Retina (tissue), 1 donor: ENCODE data around the gene TULP4.
"Not testable (repeated sequence)": the region's sequence is repeated elsewhere in the genome, so short reads cannot be mapped to it uniquely, and the experiment has no call there.

Experiments used
- DNase-seq: peaks from one replicate; pipeline ENCODE4 v3.0.0-alpha.2; 2016

Gene TULP4

GRCh38 chr6:158295976-158296853 is 16.1 kb upstream of the TULP4 start:
- DNase-seq: not testable (repeated sequence)

DNA sequence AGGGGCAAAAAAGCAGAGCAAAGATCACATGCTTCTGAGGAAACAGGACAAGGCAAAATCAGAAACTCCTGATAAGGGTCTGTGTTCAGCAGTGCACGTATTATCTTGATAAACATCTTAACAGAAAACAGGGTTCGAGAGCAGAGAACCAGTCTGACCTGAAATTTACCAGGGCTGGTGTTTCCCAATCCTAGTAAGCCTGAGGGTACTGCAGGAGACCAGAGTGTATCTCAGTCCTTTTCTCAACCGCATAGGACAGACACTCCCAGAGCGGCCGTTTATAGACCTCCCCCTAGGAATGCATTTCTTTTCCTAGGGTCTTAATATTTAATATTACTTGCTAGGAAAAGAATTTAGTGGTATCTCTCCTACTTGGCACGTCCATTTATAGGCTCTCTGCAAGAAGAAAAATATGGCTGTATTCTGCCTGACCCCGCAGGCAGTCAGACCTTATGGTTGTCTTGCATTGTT is 15.4 kb upstream of the TULP4 start:
- not testable (repeated sequence) for DNase-seq

- DNase-seq: not testable (repeated sequence)
Measured at GRCh38 chr6:158297657-158298056, 14.6 kb upstream of the TULP4 start.

DNA sequence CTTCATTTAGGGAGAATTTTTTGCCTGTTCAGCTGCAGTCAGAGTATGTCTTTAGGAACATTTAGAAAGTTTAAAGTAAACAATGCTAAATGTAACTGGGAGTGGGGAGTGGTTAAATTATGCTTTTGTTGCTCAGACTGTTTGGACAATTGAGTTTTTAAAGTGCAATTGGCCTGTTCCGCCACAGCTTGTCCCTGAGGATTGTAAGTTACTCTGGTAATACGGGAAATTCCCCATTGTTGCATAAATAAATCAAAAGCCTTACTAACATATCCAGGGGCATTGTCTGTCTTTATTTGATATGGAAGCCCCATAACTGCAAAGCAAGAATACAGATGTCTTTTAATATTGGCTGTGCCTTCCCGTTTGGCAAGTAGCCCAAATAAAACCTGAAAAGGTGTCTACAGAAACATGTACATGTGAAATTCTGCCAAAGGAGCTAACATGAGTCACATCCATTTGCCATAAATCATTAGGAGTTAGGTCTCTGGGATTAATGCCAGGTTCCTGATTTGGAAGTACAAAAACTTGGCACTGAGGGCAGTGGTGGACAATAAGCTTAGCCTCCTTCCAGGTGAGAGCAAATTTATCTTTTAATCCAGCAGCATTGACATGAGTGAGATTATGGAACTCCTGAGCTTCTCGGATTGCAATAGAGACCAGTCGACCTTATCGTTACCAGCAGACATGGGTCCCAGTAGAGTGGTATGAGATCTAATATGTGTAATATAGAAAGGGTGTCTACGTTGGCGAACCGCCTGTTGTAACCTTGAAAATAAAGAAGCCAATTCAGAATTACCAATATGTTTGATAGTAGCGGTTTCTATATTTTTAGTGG is 11.7 kb upstream of the TULP4 start:
- not testable (repeated sequence) for DNase-seq

- DNase-seq: peak; percentile 32
Measured at GRCh38 chr6:158301561-158301960, 10.7 kb upstream of the TULP4 start.

DNA sequence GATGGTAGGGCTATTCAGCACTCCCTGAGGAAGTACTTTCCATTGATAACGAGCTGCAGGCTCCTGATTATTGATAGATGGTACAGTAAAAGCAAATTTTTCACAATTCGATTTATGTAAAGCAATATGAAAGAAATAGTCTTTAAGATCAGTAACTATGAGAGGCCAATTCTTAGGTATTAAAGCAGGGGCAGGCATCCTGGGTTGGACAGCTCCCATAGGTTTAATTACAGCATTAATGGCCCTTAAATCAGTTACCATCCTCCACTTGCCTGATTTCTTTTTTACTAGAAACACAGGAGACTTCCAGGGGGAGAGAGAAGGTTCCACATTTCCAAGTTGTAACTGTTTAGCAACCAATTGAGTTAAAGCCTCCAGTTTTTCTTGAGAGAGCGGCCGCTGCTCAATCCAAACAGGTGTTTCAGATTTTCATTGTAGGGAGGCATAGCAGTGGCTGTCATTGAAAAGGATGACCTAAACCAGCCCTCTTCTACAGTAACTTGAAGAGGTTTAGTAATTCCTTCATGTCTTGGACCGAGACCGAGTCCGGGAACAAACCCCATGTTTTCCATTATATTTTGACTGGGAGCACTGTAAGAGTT is 10.0 kb upstream of the TULP4 start:
- DNase-seq: not testable (repeated sequence)

DNA sequence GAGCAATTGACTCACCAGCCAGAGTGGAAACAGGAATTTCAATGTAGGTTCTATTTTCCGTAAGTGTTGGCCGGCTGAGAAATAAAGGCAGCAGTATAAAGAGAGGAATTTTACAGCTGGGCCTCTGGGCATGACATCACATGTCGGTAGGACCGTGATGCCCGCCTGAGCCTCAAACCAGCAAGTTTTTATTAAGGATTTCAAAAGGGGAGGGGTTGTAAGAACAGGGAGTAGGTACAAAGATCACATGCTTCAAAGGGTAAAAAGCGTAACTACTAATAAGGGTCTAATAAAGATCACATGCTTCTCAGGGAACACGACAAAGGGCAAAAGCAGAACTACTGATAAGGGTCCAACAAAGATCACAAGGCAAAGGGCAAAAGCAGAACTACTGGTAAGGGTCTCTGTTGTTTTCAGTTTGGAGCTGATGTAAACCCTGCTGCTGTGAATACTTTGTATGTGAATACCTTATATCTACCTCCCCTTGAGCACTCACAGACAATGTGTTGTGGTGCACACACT is 9.0 kb upstream of the TULP4 start:
- no peak for DNase-seq

GRCh38 chr6:158304254-158304653 is 8.0 kb upstream of the TULP4 start:
- DNase-seq: no peak

GRCh38 chr6:158309814-158310213 is 2.5 kb upstream of the TULP4 start:
- no peak for DNase-seq

- no peak for DNase-seq
Measured at GRCh38 chr6:158311193-158311592, 1.1 kb upstream of the TULP4 start.

DNA sequence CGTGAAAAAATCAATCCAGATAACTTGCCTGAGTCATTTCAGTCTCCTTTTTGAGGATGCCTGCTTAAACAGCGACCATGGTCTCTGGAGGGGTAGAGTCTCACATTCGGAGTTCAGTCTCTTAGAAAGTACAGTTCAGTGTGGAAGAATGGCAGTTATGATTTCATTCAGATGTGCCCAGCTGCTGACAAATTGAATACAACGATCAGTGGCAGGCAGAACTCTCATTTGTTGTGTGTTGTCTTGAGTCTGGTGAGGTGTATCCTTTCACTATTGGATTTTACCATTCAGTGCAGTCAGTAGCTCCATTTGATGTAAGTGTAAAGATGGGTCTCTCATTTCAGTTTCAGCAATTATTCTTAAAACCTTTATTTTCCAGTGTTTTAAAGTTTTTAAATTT is 639 bp upstream of the TULP4 start:
- peak; percentile 40 for DNase-seq

DNA sequence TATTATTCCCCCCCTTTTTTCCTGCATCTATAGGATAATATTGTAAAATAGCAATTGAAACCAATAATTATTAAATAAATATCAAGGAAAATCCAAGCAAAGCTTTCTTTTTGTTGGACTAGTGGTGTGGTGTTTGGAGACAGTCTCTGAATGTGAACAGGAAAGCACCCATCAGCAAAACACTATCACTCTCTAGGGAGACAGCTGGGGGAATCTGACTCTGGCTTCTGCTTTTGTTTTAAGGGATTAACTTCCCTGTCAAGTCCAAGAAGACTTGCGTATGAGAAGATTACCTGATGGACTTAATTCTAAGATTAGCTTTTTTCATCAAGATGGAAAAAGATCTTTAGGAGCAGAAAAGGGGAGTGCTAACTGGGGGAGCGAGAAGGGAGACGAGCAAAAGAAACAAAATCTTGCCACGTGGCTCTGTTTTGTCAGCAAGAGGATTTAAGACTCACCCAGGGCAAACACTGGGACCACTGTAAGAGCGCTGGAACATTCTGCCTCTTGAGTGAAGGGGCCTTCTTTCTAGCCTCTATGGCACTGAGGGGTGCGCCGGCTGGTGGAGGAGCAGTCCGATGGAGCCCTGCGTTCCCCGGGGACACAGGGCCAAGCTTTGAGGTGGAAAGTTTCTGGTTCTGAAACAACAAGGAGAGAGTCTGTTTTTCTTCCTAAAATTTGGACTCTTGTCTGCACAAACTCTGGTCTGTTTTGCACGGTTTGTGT is 570 bp downstream of the TULP4 start:
- peak; percentile 9 for DNase-seq

- no peak for DNase-seq
Measured at GRCh38 chr6:158313989-158314388, 1.7 kb downstream of the TULP4 start.

GRCh38 chr6:158314737-158315136 is 2.5 kb downstream of the TULP4 start:
- no peak for DNase-seq

GRCh38 chr6:158316022-158316421 is 3.8 kb downstream of the TULP4 start:
- no peak for DNase-seq

GRCh38 chr6:158321960-158322359 is 9.7 kb downstream of the TULP4 start:
- DNase-seq: no peak

GRCh38 chr6:158322400-158322723 is 10.1 kb downstream of the TULP4 start:
- DNase-seq: no peak

DNA sequence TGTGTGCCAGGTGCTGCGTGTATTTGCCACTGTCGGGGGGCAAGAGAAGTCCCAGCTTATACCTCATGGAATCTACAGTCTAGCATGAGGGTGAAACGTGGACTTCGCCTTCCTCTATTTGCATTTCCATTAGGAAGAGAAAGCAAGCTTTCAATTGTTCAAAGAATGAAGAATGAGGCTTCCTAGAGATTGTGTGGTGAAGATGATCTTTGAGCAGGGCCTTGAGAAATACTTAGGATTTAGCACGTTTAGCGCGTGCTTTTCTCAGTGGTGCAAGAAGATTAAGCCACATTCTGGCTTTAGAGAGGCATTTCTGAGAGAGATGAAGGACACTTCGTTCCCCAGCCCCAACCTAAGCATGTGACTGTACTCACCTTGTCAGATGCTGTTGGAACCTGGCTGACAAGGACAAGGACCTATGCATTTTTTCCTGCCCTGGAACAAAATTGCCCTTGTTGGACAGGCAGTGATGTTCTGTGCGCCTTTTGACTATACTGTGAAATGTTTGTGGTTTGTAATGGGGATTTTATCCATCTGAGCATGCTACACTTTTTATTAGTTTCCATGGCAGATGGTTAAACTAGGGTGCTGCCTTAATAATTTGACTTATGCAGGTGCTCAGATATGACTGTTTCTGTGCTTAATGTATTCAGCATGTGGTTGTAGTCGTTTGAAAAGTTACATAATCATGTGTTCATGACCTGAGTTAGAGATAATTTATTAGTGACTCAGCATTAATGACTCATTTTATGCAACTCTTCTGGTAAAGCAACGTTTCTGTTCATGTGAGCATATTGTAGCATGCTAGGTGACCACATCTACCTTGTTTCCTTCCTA is 10.7 kb downstream of the TULP4 start:
- DNase-seq: no peak

DNA sequence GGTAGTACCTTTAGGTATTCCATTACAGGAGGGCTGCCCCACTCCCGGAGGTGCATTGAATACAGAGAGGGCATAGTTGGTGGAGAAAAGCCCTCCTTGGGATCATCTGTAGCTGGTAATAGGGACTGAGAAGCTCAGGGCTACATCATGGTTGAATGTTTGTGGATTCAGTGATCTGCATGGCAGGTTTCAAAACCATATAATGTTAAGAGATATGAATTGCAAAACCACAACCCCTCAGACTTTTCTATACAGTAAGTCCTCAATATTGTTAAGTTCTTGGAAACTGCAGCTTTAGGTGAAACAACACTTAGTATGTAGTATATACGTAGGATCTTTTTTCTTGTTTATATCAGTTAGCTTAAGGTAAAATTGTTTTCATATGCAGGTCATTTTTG is 11.3 kb downstream of the TULP4 start:
- no peak for DNase-seq

DNA sequence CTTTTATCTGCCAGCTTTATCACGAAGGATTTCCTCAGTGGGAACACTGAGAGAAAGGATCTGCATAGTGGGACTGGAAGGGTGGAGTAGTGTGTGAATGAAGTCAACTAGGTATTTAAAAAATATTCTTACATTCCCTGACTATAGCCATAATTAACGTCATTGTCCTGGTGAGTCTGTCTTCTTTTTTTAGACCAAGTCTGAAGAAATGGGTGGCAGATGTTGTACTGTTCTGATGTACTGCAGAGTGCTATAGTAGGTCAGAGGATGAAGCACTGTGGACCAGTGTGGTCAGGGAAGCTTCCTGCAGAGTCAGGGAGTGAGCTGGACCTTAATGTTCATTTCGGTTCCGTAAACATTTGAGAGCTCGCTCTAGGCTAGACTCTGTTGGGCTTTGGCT is 11.9 kb downstream of the TULP4 start:
- no peak for DNase-seq

- DNase-seq: no peak
Measured at GRCh38 chr6:158327211-158327610, 14.9 kb downstream of the TULP4 start.

DNA sequence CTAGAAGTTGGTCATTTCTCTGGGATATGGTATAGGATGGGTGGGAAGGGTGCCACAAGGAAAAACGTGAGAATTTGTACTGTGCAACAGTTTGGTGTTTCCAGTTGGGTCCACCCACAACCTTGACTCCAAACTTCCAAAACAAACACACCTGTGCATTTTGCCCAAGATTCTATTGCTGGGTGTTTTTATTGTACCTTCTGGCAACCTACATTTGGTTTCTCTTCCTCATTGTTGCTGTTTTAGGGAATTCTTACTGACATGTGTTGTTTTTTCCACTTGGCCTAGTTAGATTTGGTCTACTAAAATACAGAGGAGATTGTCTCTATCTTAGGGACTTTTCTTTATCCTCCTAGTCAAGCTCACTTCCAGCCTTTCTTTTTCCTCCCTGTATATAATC is 16.7 kb downstream of the TULP4 start:
- DNase-seq: no peak
